Amygdala (tissue), 56 donors: Measurements from ENCODE around the gene RPS4Y1.
"Not testable (repeated sequence)": the region's sequence is repeated elsewhere in the genome, so short reads cannot be mapped to it uniquely, and the experiment has no call there.

Source experiments
- DNase-seq, 56 donors: peaks; one replicate each; lab custom pipeline; 2025; lab: John Stamatoyannopoulos, UW

RPS4Y1 gene

GRCh38 chrY:2841471-2841893 lies at the start of gene RPS4Y1:
TSS of gene RPS4Y1 (plus strand) at chrY:2841602. CDS start at chrY:2841625, 23 bp downstream.
- DNase-seq: peak in 33 of 56 donors; percentile 0 to 71 (median 15)

GRCh38 chrY:2796977-2797523 lies 44.4 kb upstream of the RPS4Y1 start:
- DNase-seq: no peak

GRCh38 chrY:2797991-2798390 lies 43.4 kb upstream of the RPS4Y1 start:
- DNase-seq: no peak

DNA sequence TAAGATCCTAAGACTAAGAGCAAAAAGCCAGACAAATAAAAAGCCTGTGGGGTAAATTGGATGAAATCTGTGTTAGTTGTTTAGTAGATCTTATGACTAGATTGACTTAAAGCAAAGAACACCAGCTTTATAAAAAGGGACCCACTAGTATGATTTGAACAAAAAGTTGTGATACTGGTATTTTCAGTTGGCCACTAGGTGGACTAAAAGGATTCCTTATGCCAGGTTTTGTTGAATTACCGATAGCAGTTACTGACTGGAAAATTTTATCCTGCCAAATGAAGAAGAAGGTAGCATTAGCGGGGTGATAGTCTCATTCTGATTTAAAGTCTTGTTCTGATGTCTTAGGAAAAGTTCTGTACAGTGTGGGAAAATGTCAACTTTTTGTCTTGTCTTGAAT lies 41.2 kb upstream of the RPS4Y1 start:
- DNase-seq: no peak

GRCh38 chrY:2817146-2817896 lies 24.1 kb upstream of the RPS4Y1 start:
- not testable (repeated sequence) for DNase-seq

DNA sequence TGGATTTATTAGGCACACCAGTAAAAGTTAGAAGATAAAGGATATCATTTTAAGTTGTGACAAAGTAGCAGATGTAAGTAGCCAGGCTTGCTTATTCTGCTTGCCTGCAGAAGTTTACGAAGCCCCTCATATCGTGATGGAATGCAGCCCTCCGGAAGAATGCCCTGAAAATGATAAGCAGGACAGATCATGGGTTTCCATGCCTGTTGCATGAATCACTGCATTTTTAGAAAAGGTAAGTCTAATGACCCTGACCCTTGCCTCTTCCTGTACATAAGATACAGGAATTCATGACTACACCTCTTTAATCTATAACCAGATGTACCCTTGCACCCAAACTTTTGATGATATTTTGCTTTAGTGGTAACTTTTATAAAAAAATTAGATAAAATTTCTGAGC lies 16.9 kb upstream of the RPS4Y1 start:
- DNase-seq: no peak

GRCh38 chrY:2828497-2828896 lies 12.9 kb upstream of the RPS4Y1 start:
- no peak for DNase-seq

- DNase-seq: no peak
Measured at GRCh38 chrY:2835230-2835629, 6.2 kb upstream of the RPS4Y1 start.

DNA sequence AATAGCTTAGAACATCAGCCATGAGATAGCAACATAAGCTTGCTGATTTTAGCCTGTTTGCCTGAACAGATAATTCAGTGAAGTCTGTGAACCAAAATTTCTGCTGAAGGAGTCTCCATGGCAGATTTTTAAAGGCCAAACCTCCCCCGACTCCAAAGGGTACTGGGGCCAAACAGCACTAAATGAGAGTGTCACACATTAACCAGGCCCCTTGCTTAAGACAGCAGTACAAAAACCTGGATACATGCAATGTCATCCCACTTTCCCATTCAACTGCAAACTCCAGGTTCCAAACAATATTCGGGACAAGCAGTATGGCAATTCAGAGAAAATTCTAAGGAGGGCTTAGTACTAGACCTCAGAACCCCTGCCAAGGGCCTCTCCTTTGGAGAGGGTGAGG lies 4.3 kb upstream of the RPS4Y1 start:
- DNase-seq: no peak

- DNase-seq: no peak
Measured at GRCh38 chrY:2837932-2838331, 3.5 kb upstream of the RPS4Y1 start.

- no peak for DNase-seq
Measured at GRCh38 chrY:2846791-2847190, 5.4 kb downstream of the RPS4Y1 start.

DNA sequence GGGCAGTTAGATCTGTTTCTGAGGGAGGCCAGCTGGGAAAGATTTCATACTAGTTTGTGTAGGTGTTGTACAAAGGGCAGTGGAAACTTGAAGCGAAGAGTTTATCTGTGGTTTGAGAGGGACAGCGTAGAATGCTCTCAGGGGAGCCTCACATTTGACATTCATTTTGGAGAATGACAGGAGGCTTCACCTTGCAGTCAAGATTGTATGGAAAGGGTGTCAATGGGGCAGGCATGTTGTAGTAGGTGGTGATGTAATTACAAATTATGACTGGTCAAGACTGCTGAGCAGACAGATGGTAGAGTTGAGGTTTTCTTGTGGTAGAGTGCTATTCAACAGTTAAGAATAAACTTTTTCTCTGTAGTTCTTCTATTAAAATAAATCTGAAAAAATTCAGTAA lies 7.0 kb downstream of the RPS4Y1 start:
- no peak for DNase-seq

GRCh38 chrY:2849368-2849767 lies 8.0 kb downstream of the RPS4Y1 start:
- DNase-seq: no peak

GRCh38 chrY:2854145-2854774 lies 12.9 kb downstream of the RPS4Y1 start:
- DNase-seq: no peak

GRCh38 chrY:2857068-2857467 lies 15.7 kb downstream of the RPS4Y1 start:
- DNase-seq: no peak

DNA sequence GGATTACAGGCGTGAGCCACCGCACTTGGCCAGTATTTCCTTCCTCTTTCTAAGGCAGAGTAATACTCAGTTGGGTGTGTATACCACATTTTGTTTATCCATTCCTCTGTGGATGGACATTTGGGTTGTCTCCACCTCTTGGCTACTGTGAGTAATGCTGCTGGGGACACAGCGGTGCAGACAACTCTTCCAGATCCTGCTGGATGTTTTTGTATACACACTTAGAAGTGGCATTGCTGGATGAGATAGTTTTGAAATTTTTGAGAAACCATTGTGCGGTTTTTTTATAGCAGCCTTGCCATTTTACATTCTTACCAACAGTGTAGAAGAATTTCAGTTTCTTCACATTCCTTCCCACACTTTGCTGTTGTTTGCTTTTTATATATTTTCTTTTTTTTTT lies 16.3 kb downstream of the RPS4Y1 start:
- DNase-seq: no peak

DNA sequence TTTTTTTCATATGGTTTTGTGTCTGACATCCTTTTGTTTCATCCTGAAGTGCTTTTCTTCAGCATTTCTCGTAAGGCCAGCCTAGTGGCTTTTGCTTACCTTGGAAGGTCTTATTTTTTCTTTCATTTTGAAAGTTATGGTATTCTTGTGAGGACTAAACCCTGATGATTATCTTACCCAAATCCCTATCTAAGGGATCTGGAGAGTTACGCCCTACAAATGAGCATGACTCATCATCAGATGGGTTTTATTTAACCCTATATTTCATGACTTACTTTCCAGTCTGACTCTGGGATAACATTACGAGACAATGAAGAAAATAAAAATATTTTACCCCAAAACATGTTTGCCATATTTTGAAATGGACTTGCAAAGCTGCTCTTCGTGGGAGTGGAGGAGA lies 18.4 kb downstream of the RPS4Y1 start:
- no peak for DNase-seq

- DNase-seq: no peak
Measured at GRCh38 chrY:2860511-2860910, 19.1 kb downstream of the RPS4Y1 start.

- DNase-seq: no peak
Measured at GRCh38 chrY:2866581-2866980, 25.2 kb downstream of the RPS4Y1 start.

- peak in 12 of 56 donors; percentile 0 to 14 (median 0) for DNase-seq
Measured at GRCh38 chrY:2867469-2867868, 26.1 kb downstream of the RPS4Y1 start.

DNA sequence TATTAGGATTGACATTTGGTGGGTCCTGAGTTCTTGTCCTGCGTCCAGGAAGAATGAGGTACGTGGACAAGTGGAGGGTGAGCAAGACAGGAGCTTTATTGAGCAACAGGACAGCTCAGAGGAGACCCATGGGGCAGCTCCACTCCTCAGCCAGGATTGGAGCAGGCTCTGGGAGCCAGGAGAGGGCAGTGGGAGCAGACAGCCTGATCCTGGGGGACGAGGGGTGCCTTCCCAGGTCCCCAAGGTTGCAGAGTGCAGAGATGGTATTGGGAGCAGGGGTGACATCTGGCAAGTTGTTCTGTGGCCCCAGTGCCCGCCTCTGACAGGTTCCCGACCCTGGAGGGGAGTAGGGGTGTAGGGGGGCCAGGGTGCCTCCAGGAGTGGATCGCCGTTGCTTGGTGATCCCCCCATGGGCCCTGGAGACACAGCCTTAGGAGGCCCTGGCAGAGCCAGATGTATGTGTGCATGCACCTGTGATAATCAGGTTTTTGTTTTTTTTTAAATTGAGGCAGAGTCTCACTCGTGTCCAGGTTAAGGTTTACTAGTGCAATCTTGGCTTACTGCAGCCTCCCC lies 26.7 kb downstream of the RPS4Y1 start:
- no peak for DNase-seq

GRCh38 chrY:2872234-2872633 lies 30.8 kb downstream of the RPS4Y1 start:
- not testable (repeated sequence) for DNase-seq
